Measurements from ENCODE around the gene MAPK1. TPM values are rescaled to one million over a fixed set of nuclear protein-coding genes. Genes with fewer than 3 reads are reported as not detected.
"Not testable (repeated sequence)": the region's sequence is repeated elsewhere in the genome, so short reads cannot be mapped to it uniquely, and the experiment has no call there.

The MAPK1 gene
- total RNA-seq, 1 experiment from 2014 or later, result 50.0 TPM

- DNase-seq (ENCODE audit: extremely low read depth, low read depth), result no peak
Measured at GRCh38 chr22:21759646-21760376, 107.6 kb downstream of the MAPK1 start.

DNA sequence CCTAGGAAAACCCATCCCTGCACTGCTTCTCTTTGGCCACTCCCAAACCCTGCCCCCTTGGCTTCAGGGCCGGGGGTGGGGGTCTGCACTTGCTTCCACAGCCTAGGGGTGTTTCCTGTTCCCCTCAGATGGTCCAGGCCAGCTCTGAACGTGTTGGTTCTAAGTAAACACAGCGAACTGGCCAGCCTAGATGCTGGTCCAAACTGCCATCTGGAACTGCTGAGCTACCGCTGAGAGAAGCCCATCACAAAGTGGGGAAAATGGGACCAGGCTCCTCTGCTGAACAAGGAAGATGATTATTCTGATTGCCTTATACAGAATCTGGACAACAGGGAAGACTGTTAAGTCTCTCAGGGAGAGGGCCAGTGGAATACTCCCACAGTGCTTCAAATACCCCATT lies 108.4 kb downstream of the MAPK1 start:
- no peak for DNase-seq (ENCODE audit: extremely low read depth, low read depth)

DNA sequence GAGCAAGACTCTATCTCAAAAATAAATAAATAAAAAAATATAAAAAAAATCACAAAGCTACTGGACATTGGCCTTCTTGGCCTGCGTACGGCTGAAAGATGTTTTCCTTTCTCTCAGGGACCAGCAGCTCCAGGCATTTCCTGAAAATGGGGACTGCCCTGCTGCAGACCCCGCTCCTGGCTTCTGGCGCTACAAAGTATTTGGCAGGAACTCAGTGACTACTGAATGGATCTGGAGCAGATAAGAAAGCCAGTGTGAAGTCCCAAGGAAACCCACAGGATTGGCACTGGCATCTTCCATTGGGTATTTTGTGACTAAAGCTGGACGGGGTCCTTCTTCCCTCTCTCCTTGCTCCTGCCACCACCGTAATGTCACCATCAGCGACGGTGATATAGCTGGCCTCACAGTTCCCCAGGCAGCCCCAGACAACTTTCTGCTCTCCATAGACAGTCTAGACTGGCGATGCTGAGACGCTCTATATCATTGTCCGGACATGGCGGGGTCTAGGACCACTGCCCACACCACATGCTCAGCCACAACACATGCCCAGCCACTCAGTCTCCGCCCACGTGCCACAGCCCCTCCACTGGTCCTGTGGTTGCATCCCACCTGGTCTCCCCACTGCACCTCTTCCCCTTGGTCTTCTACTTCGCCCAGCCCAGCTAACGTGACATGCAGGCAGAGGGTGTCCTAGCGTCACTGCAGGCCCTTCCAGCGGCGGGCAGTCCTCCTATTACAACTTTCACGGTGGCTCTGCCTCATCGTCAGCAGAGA lies 109.2 kb downstream of the MAPK1 start:
- DNase-seq (ENCODE audit: extremely low read depth, low read depth), result no peak

DNA sequence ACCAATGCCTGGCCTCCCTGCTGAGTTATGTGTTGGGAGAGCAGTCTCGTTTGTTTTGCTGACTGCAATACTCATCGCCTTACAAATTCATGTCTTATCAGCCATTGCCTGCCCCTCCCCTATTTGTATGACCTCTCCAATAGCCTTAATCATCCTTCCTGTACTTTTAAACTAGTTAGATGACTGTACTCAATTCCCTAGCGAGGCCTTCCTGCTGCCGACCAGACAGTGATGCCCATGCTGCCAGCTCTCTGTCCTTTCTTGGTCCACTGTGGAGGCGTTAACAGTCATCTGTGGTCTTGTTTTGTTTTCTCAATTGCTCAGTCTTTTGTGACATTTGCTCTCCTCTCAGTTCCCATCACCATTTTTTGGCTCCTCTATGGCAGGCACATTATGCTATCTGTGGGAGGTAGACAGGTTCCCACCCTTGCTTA lies 111.6 kb downstream of the MAPK1 start:
- DNase-seq (ENCODE audit: extremely low read depth, low read depth), result no peak

DNA sequence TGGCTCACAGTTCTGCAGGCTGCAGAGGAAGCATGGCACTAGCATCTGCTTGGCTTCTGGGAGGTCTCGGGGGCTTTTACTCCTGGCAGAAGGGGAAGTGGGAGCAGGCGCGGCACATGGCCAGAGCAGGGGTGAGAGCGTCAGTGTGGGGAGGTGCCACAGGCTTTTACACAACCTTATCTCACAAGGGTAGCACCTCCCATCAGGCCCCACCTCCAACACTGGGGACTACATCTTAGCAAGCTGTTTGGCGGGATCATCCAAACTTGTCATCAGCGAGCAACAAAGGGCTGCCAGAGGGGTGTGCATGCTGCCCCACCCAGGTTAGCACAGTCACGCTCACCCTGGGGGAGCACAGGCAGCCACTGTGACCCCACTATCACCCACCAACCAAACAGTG lies 112.9 kb downstream of the MAPK1 start:
- no peak for DNase-seq (ENCODE audit: extremely low read depth, low read depth)

- no peak for DNase-seq (ENCODE audit: extremely low read depth, low read depth)
Measured at GRCh38 chr22:21753374-21754111, 113.9 kb downstream of the MAPK1 start.

GRCh38 chr22:21752276-21752675 lies 115.2 kb downstream of the MAPK1 start:
- DNase-seq (ENCODE audit: extremely low read depth, low read depth), result no peak

- DNase-seq (ENCODE audit: extremely low read depth, low read depth), result no peak
Measured at GRCh38 chr22:21745948-21746347, 121.5 kb downstream of the MAPK1 start.

GRCh38 chr22:21744917-21745316 lies 122.5 kb downstream of the MAPK1 start:
- not testable (repeated sequence) for DNase-seq (ENCODE audit: extremely low read depth, low read depth)

DNA sequence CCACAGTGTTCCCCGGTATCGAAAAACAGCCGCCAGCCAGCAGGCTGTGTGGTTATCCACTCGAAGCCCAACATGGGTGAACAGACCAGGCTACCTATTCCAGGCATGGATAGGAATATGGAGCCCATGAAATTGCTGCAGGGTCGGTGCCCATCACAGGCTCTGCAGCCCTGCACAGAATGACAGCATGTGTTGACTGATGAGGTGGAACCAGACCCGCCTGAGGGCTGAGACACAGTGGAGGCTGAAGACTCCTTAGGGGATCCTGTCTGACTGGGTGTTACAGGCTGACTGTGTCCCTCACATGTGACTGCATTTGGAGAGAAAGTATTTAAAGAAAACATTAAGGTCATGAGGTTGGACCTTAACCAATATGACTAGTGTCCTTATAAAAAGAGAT lies 125.7 kb downstream of the MAPK1 start:
- no peak for DNase-seq (ENCODE audit: extremely low read depth, low read depth)

- DNase-seq (ENCODE audit: extremely low read depth, low read depth), result no peak
Measured at GRCh38 chr22:21741059-21741458, 126.4 kb downstream of the MAPK1 start.

DNA sequence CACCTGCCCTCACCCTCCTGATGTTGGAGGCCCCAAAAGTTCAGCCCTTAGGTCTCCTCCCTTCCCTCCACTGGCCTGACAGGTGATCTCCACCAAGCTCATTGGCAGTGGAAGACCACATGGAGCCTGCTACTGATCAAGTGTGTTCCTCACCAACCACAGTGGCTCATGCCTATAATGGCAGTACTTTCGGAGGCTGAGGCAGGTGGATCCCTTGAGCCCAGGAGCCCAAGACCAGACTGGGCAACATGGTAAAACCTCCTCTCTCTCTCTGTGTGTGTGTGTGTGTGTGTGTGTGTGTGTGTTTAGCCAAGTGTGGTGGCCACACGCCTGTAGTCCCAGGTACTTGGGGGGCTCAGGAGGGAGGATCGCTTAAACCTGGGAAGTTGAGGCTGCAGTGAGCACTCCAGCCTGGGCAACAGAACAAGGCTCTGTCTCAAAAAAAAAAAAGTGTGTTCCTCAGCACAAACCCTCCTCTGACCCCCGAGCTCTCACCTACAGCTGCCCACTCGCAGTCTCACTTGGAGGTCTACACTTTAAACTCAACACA lies 127.5 kb downstream of the MAPK1 start:
- no peak for DNase-seq (ENCODE audit: extremely low read depth, low read depth)

GRCh38 chr22:21738966-21739365 lies 128.5 kb downstream of the MAPK1 start:
- no peak for DNase-seq (ENCODE audit: extremely low read depth, low read depth)

GRCh38 chr22:21738081-21738480 lies 129.4 kb downstream of the MAPK1 start:
- no peak for DNase-seq (ENCODE audit: extremely low read depth, low read depth)

DNA sequence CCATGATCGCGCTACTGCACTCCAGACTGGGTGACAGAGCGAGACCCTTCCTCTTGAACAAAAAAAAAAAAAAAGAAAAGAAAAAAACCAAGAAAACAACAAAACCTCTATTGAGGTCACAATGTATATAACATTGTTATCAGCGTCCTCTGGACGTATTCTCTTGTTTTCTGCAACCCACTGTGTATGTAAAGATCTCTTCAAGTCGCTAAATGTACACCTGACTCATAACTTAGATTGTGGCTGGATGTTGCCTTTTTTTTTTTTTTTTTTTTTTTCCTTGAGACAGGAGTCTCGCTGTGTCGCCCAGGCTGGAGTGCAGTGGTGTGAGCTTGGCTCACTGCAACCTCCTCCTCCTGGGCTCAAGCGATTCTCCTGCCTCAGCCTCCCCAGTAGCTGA lies 130.5 kb downstream of the MAPK1 start:
- no peak for DNase-seq (ENCODE audit: extremely low read depth, low read depth)

DNA sequence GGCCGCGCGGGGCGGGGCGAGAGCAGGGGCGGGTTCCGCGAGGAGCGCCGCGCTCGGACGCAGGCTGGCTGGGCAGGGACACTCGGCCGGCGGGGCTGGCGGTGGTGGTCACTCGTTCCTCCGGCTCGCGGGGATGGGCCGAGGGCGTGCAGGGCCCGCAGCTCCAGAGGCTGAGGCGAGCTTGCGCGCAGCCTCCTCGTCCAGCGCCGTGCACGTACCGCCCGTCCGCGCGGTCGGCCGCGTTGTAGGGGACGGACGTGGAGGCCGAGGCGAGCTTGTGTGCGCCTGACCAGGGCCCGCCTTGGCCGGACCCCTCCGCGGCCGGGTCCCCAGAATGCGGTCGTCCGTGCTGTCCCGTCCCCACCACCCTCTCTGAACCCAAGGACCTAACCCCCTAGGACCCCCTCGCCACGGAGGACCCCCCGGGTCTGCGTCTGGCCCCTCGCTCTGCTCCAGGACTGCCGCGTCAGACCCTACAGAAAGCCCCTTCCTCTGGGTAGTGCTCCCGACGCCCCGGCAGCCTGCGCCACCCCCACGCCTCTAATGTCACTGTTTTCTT lies 131.3 kb downstream of the MAPK1 start:
- DNase-seq (ENCODE audit: extremely low read depth, low read depth), result no peak

GRCh38 chr22:21735200-21736083 lies 132.0 kb downstream of the MAPK1 start, which contains the start of gene YPEL1:
Gene YPEL1, minus strand, starts transcription at chr22:21735794. Its CDS starts 25,050 bp downstream, at chr22:21710744.
- peak; percentile 89 for DNase-seq (ENCODE audit: extremely low read depth, low read depth)

- DNase-seq (ENCODE audit: extremely low read depth, low read depth), result no peak
Measured at GRCh38 chr22:21734540-21735199, 132.8 kb downstream of the MAPK1 start.

GRCh38 chr22:21731503-21731902 lies 135.9 kb downstream of the MAPK1 start:
- DNase-seq (ENCODE audit: extremely low read depth, low read depth), result no peak

Data from NCI-H460 (cell line).